Heart right ventricle (tissue), 16 donors: Measurements from ENCODE around the gene OR6J1. TPM values are rescaled to one million over a fixed set of nuclear protein-coding genes. Genes with fewer than 3 reads are reported as not detected.

Experiments
- ATAC-seq, 8 donors: fragments of 200-7000 bp; cut with Tn5 transposase; one replicate each; pipeline ENCODE4 v1.9.1; 2020; ENCODE audit warnings: mild to moderate bottlenecking in 8 of 8, moderate library complexity in 8 of 8, moderate number of reproducible peaks in 1 of 8
- DNase-seq, 2 donors: peaks; one replicate each; pipeline ENCODE4 v3.0.0-alpha.2; 2020
- H3K27ac ChIP-seq, 10 donors: fragments of 200-600 bp; sonication (generic) in 2 of 10; one replicate each; pipeline versions ENCODE4 v1.5.0 to v1.8.0; 2020 to 2022; ENCODE audit warnings: mild to moderate bottlenecking in 3 of 10
- H3K27me3 ChIP-seq, 7 donors: fragments of 200-600 bp; one replicate each; pipeline ENCODE4 v1.8.0; 2021 to 2022; ENCODE audit warnings: mild to moderate bottlenecking in 2 of 7
- H3K36me3 ChIP-seq, 9 donors: fragments of 200-600 bp; sonication (generic) in 1 of 9; one replicate each; pipeline versions ENCODE4 v1.5.0 to v1.8.0; 2020 to 2022; ENCODE audit warnings: mild to moderate bottlenecking in 2 of 9
- H3K4me1 ChIP-seq, 9 donors: fragments of 200-600 bp; sonication (generic) in 1 of 9; one replicate each; pipeline versions ENCODE4 v1.5.0 to v1.8.0; 2020 to 2022; ENCODE audit warnings: mild to moderate bottlenecking in 4 of 9
- H3K4me3 ChIP-seq, 10 donors: fragments of 200-600 bp; sonication (generic) in 2 of 10; one replicate each; pipeline versions ENCODE4 v1.5.0 to v1.8.0; 2020 to 2022; ENCODE audit warnings: mild to moderate bottlenecking in 7 of 10, moderate library complexity in 2 of 10
- H3K9me3 ChIP-seq, 11 donors: fragments of 200-600 bp in 10 of 11; sonication (generic) in 2 of 11; one replicate each; pipeline versions ENCODE4 v1.5.0 to v1.8.0; 2013 to 2022; ENCODE audit warnings: mild to moderate bottlenecking in 2 of 11, control low read depth in 1 of 11, moderate library complexity in 1 of 11
- CTCF ChIP-seq, 9 donors: fragments of 200-600 bp; sonication (generic) in 2 of 9; IDR thresholded peaks; one replicate each; pipeline versions ENCODE4 v1.5.0 to v1.8.0; 2021 to 2022; ENCODE audit warnings: antibody characterized with exemption in 9 of 9, mild to moderate bottlenecking in 5 of 9, moderate library complexity in 1 of 9
- WGBS, 2 donors: extraction: QIAGEN DNeasy Blood & Tissue Kit; methylation state at CpG; one replicate each; pipeline ENCODE4 v1.1.7; 2013; ENCODE audit warnings: inconsistent platforms in 1 of 2; 5-methylcytosine and 5-hydroxymethylcytosine counted together
- intact Hi-C, 10 donors: fragments of 100-400 bp; cut with DNase I; formaldehyde crosslinking; loops; one replicate each; pipeline versions ENCODE4 v1.11.1 to v1.14.2; 2022
- polyA plus RNA-seq, 2 donors: library from polyadenylated mRNA; stranded (reverse); fragments of 200-250 nt; gene quantifications; one replicate each; pipeline ENCODE4 v1.2.3, GENCODE V29; 2013
- total RNA-seq, 10 donors: library from RNA; stranded (reverse); fragmentation: NEBNext Ultra II Directional in 3 of 10; extraction: Animal tissue kit (Norgen Biotek cat#: 25700) in 3 of 10; gene quantifications; one replicate each; pipeline versions ENCODE4 v1.2.1 to v1.2.4, GENCODE V29; 2021 to 2023
- donor health status: Arrhythmogenic right ventricular cardiomyopathy.
- donor health status: ischemic (EF 13 %, LVEDD 7.1; RV severe dilation, severe dysfunction).
- donor health status: healthy with polysubstance abuse.
- donor health status: DM: no; HTN: yes; CAD: no.
- donor health status: DM: no; HTN: no; CAD: no.
- donor health status: ischemic (EF 25% LVEDD 6.9; RV normal size, moderate dysfunction).
- donor health status: ischemic (EF 25% LVEDD 5.7; RV mildly dilated, moderate dysfunction).
- donor health status: healthy.
- donor health status: DM: yes; HTN: yes; CAD: no.
- donor health status: Ischemic cardiomyopathy.
- donor health status: ischemic (EF 35%, LVEDD 5.7; RV mildly dilated, moderate dysfunction).
- donor health status: nonischemic (EF 11% LVEDD 7.7; RV severe dilation, severe dysfunction).
- donor health status: DM: yes; HTN: yes; CAD: no.
- donor health status: PGD.
- donor health status: ischemic (EF 29% LVEDD 5.4; RV normal size, mild dysfunction).
- donor health status: nonischemic (EF 23%, LVEDD 6.1; RV moderate dilation, normal function).

The OR6J1 gene
- total and polyA plus RNA-seq, 12 donors: not detected

DNA sequence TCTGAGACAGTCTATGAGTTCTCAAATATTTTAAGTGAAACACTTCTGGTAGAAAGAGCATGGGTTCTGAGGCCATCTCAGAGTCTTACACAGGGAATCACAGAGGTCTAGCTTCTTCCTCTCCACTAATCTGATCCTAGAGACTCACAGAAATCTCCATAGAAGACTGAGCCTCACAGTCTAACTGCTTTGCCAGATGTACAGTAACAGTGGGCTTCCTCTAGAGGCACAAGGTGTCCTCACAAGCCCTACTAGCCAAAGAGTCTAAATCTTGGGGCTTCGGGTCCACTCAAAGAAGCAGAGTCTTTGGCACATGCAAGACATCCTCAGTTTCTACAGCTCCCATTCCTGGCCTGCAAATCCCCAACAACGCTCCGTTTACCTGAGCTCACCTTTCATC is 14.1 kb downstream of the OR6J1 start:
- Histone ChIP-seq H3K4me3 (no peak overlapping the region), H3K27me3 (peaks cover 0 to 5% (median 0%) of the 10 kb centered on the region in 7 donors), H3K4me1 (no peaks in the 10 kb centered on the region), H3K36me3 (no peaks in the 10 kb centered on the region), H3K9me3 (no peaks in the 10 kb centered on the region), H3K27ac (no peak overlapping the region)
- TF ChIP-seq CTCF (IDR thresholded peaks at IDR 0.05): no peak
- intact Hi-C loops: no loop called here
- DNase-seq (no peak), ATAC-seq (no peak)
- WGBS, 2 donors: 96% methylated on average over 3 of the region's 3 CpGs

DNA sequence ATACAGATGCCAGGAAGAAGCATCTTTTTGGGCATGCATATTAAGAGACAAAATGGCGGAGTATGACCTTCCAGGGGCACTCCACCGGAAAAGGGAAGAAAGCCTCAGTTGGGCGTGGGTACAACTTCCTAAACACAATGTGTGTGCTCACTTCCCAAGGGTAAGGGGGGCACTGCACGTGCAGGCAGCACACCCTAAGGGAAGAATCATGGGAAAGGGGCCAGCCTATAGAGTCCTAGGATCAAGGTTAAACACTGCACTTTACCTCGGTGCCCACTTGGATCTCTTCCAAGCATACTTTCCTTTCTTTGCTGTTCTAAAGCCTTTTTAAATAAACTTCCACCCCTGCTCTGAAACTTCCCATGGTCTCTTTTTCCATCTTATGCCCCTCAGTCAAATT is 14.8 kb downstream of the OR6J1 start:
- no peaks in the 10 kb centered on the region for H3K9me3 ChIP-seq
- intact Hi-C loops: no loop called here
- WGBS, 2 donors: 66 to 73% methylated on average over 5 of the region's 5 CpGs
- TF ChIP-seq CTCF (IDR thresholded peaks at IDR 0.05): no peak
- DNase-seq (no peak), ATAC-seq (no peak)
- no peaks in the 10 kb centered on the region for H3K4me1 ChIP-seq
- no peak overlapping the region for H3K4me3 ChIP-seq
- no peaks in the 10 kb centered on the region for H3K36me3 ChIP-seq
- H3K27ac ChIP-seq: no peak overlapping the region
- peaks cover 0 to 5% (median 0%) of the 10 kb centered on the region in 7 donors for H3K27me3 ChIP-seq

- Histone ChIP-seq H3K36me3 (no peaks in the 10 kb centered on the region), H3K27ac (no peak overlapping the region), H3K9me3 (no peaks in the 10 kb centered on the region), H3K27me3 (peaks cover 0 to 5% (median 0%) of the 10 kb centered on the region in 7 donors), H3K4me1 (peaks cover 0 to 6% (median 0%) of the 10 kb centered on the region in 9 donors), H3K4me3 (no peak overlapping the region)
- WGBS, 2 donors: 82 to 85% methylated on average over 7 of the region's 7 CpGs
- TF ChIP-seq CTCF (IDR thresholded peaks at IDR 0.05): no peak
- ATAC-seq (no peak), DNase-seq (no peak)
- intact Hi-C loops: no loop called here
Measured at GRCh38 chr14:22627506-22628263, 16.5 kb downstream of the OR6J1 start.

GRCh38 chr14:22626590-22626989 is 17.6 kb downstream of the OR6J1 start:
- WGBS, 2 donors: 86 to 90% methylated on average over 6 of the region's 6 CpGs
- DNase-seq: no peak
- H3K4me1 ChIP-seq: peaks cover 0 to 6% (median 0%) of the 10 kb centered on the region in 9 donors
- peaks cover 0 to 5% (median 0%) of the 10 kb centered on the region in 7 donors for H3K27me3 ChIP-seq
- H3K27ac ChIP-seq: no peak overlapping the region
- no peak overlapping the region for H3K4me3 ChIP-seq
- H3K36me3 ChIP-seq: no peaks in the 10 kb centered on the region
- ATAC-seq: no peak
- H3K9me3 ChIP-seq: no peaks in the 10 kb centered on the region
- TF ChIP-seq CTCF (IDR thresholded peaks at IDR 0.05): no peak
- intact Hi-C loops: no loop called here
